NCI-H146 (cell line): ENCODE data around the gene CDK11B.

Source experiments
- DNase-seq: peaks from one replicate; lab custom pipeline; 2025; lab: John Stamatoyannopoulos, UW

Gene CDK11B

GRCh38 chr1:1627261-1627828, 31.5 kb downstream of the CDK11B start:
- DNase-seq = no peak

GRCh38 chr1:1626207-1627141, 32.3 kb downstream of the CDK11B start:
- no peak for DNase-seq

GRCh38 chr1:1625824-1626206, 33.0 kb downstream of the CDK11B start:
- DNase-seq = no peak

- DNase-seq = no peak
Observed at GRCh38 chr1:1625404-1625775, 33.4 kb downstream of the CDK11B start.

GRCh38 chr1:1624443-1625403, 34.1 kb downstream of the CDK11B start:
- DNase-seq = no peak

- DNase-seq = no peak
Observed at GRCh38 chr1:1623631-1624442, 35.0 kb downstream of the CDK11B start.

GRCh38 chr1:1623181-1623630, 35.6 kb downstream of the CDK11B start:
- no peak for DNase-seq

GRCh38 chr1:1622788-1623094, 36.1 kb downstream of the CDK11B start:
- no peak for DNase-seq

- DNase-seq = no peak
Observed at GRCh38 chr1:1622010-1622787, 36.6 kb downstream of the CDK11B start.

GRCh38 chr1:1621173-1622009, 37.4 kb downstream of the CDK11B start:
- DNase-seq = no peak

- DNase-seq = no peak
Observed at GRCh38 chr1:1620433-1621139, 38.2 kb downstream of the CDK11B start.

- no peak for DNase-seq
Observed at GRCh38 chr1:1619917-1620361, 38.9 kb downstream of the CDK11B start.

- DNase-seq = no peak
Observed at GRCh38 chr1:1618396-1619068, 40.3 kb downstream of the CDK11B start.

- DNase-seq = no peak
Observed at GRCh38 chr1:1617925-1618324, 40.9 kb downstream of the CDK11B start.

GRCh38 chr1:1617516-1617915, 41.3 kb downstream of the CDK11B start:
- DNase-seq = no peak

GRCh38 chr1:1616838-1617237, 42.0 kb downstream of the CDK11B start:
- DNase-seq = no peak

GRCh38 chr1:1616045-1616790, 42.6 kb downstream of the CDK11B start:
- peak; percentile 11 for DNase-seq
